Activated naive CD4-positive, alpha-beta T cell treated with anti-CD3 and anti-CD28 coated beads for 36 hours (primary cell): Measurements from ENCODE around the gene BID. TPM values are rescaled to one million over a fixed set of nuclear protein-coding genes. Genes with fewer than 3 reads are reported as not detected.

Experiments
- CTCF ChIA-PET: fragments of 350-600 bp; sonication (Branson Sonifier 250); formaldehyde crosslinking; loops from one replicate; lab custom pipeline; 2021; ENCODE audit warnings: antibody characterized with exemption; lab: Charles Lee
- DNase-seq: peaks from one replicate; pipeline ENCODE4 v3.0.0-alpha.2; 2020
- H3K27ac Mint-ChIP-seq: one replicate; pipeline ENCODE4 v1.8.0; 2021; ENCODE audit warnings: mild to moderate bottlenecking, mixed read lengths
- H3K27me3 Mint-ChIP-seq: one replicate; pipeline ENCODE4 v1.8.0; 2021; ENCODE audit warnings: low read depth, mixed read lengths
- H3K36me3 Mint-ChIP-seq: one replicate; pipeline ENCODE4 v1.8.0; 2021; ENCODE audit warnings: low read depth, mixed read lengths
- H3K4me1 Mint-ChIP-seq: one replicate; pipeline ENCODE4 v1.8.0; 2021; ENCODE audit warnings: low read depth, mixed read lengths
- H3K4me3 Mint-ChIP-seq: one replicate; pipeline ENCODE4 v1.8.0; 2021; ENCODE audit warnings: mild to moderate bottlenecking, moderate library complexity, mixed read lengths
- H3K9me3 Mint-ChIP-seq: one replicate; pipeline ENCODE4 v1.8.0; 2021; ENCODE audit warnings: mixed read lengths
- intact Hi-C: fragments of 100-400 bp; cut with micrococcal nuclease; formaldehyde crosslinking; loops from one replicate; pipeline ENCODE4 v1.15.1; 2023
- total RNA-seq, 2 experiments: library from RNA; stranded (reverse); gene quantifications; one replicate each; pipeline ENCODE4 v1.2.3, GENCODE V29; 2021

The BID gene
- total RNA-seq, 2 experiments from 2014 or later, result 53.0 to 63.7 TPM

DNA sequence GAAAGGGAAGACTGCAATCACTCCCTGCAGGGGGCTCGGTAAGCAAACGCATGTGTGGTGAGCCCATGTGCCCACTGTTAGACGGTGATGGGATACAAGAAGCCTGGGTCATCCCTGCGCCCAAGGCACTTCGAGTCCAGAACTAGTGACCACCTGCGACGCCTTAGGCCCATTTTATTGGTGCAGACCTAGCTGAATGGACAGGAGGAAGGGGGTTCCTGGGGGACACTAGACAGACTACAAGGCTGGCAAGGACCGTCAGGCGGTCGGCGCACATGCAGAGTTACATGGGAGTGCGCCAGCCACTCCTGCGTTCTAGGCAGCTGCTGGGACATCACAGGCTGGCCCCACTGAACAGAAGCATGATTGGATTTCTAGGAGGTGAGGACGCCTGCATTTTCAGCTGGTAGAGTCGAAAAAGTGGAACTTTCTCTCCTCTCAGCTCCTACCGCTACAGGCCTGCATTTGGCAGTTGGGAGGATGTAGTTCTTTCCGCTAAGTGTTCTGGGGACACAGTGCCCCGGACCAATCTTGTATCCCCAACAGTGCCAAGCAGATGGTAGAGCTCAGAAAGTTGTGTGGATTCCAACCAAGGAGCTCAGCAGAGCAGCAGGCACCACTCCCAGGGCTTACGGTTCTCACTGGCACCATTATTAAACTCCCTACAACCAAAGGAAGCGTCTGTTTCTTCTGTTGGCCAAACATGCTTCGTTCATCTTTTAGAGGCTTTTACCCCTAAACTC is 35.7 kb downstream of the BID start:
- Mint-ChIP-seq H3K36me3 (peaks cover 3% of the 10 kb centered on the region), H3K9me3 (no peaks in the 10 kb centered on the region), H3K27ac (no peak overlapping the region), H3K4me1 (peaks cover 16% of the 10 kb centered on the region), H3K27me3 (no peaks in the 10 kb centered on the region), H3K4me3 (no peak overlapping the region)
- no peak for DNase-seq
- intact Hi-C loops, result no loop called here
- CTCF ChIA-PET, result interaction anchor here (8.0 kb wide), 1 partner anchor 44 kb away, joined by 112 read pairs; no protein-coding TSS in a partner anchor

DNA sequence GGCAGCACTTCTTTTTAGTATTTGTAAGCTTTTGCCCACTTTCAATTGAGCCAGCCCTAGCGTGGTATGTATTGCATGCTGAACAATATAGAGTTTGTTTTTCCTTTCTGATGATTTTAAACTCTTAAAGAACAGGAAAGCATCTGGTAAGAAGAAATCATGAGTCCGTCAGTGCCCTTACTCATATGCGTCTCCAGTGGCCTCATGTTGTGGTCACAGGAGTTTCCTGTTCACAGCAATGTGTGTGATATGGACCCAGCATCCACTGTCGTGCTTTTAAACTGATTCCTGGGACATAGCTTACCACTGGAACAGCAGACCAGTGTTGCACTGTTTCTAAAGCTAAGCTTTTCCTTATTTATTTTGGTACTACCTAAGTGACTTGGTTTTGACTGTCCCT is 40.1 kb downstream of the BID start:
- Mint-ChIP-seq H3K9me3 (no peaks in the 10 kb centered on the region), H3K4me1 (peaks cover 15% of the 10 kb centered on the region), H3K36me3 (peaks cover 7% of the 10 kb centered on the region), H3K27me3 (no peaks in the 10 kb centered on the region), H3K4me3 (no peak overlapping the region), H3K27ac (peak overlapping the region; percentile 69)
- CTCF ChIA-PET, result no interaction called here
- intact Hi-C loops, result no loop called here
- peak; percentile 55 for DNase-seq

DNA sequence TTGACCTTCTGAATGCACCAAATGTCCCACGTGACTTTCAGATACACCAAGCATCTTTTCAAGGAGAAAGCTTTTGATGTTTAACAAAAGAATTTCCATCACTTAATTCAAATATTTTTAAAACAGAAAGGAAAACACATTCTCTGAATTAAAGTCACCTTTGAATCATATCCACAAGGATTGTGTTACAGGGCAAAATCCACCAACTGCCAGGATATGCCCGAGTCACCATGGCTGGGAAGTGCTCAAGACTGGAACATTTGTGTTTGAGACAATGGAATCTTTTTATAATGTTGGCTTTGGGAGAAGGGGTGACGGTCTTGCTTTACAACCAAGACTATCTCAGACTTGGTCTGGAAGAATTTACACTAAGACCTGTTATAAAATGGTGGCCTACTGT is 40.8 kb downstream of the BID start:
- Mint-ChIP-seq H3K27ac (peak overlapping the region; percentile 69), H3K4me1 (peaks cover 15% of the 10 kb centered on the region), H3K4me3 (no peak overlapping the region), H3K36me3 (peaks cover 8% of the 10 kb centered on the region), H3K9me3 (no peaks in the 10 kb centered on the region), H3K27me3 (no peaks in the 10 kb centered on the region)
- intact Hi-C loops, result no loop called here
- no peak for DNase-seq
- CTCF ChIA-PET, result interaction anchor here (0.6 kb wide), 1 partner anchor 344 kb away, joined by 3 read pairs; the partner anchor contains the start of gene PEX26

DNA sequence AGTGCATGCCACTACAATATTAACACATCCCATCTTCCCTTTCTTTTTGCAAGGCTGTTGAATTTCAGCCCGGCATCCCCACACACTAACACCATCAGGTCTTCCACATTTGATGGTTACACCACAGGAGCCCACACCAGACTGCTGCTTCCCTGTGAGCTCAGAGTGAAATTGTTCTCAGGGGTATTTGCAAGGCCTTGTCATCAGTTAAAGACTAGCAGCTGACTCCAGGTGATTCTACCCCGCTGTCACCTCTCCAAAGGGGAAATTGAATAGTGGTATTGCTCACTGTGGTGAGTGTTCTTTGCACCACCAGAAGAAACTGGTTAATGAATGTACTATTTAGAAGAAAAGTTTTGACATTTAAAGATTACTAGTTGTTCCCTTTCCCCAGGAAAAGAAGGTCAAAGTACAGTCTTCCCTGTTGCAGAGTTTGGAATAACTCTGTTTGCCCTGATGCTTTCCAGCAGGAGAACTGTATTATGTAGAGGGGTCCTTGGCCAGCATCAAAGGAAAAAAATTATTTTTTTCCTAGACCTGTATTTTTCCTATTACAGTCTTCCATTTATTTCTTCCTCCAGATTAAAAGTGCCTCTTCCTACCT is 41.9 kb downstream of the BID start:
- no peak for DNase-seq
- Mint-ChIP-seq H3K27me3 (no peaks in the 10 kb centered on the region), H3K4me1 (peaks cover 15% of the 10 kb centered on the region), H3K4me3 (no peak overlapping the region), H3K9me3 (no peaks in the 10 kb centered on the region), H3K36me3 (peaks cover 8% of the 10 kb centered on the region), H3K27ac (no peak overlapping the region)
- CTCF ChIA-PET, result interaction anchor here (1.0 to 1.4 kb wide), 2 partner anchors 10 to 12 kb away, joined by 3 to 5 read pairs; no protein-coding TSS in a partner anchor
- intact Hi-C loops, result no loop called here

DNA sequence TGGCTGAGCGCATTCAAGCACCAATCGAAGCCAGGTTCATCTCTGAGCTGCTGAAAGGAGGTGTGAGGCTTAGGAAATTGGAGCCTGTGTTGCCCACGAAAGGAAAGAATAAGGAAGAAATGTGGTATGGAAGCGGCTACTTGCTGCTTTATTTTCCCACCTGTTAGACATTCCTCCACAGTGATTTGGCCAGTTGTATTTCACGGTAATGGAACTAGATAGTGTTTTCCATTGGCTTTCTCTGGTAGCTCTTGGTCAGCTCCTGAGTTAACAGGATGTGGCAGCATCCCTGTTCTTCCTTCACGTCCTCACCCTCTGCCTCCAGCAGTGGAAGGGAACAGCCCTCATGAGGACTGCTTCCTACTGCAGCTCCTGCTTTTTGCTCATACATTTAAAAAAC is 44.7 kb downstream of the BID start:
- H3K36me3 Mint-ChIP-seq, result peaks cover 8% of the 10 kb centered on the region
- H3K4me3 Mint-ChIP-seq, result no peak overlapping the region
- intact Hi-C loops, result no loop called here
- CTCF ChIA-PET, result interaction anchor here (1.2 kb wide), 1 partner anchor 57 kb away, joined by 3 read pairs; no protein-coding TSS in a partner anchor
- no peaks in the 10 kb centered on the region for H3K9me3 Mint-ChIP-seq
- no peaks in the 10 kb centered on the region for H3K27me3 Mint-ChIP-seq
- no peak for DNase-seq
- peaks cover 25% of the 10 kb centered on the region for H3K4me1 Mint-ChIP-seq
- no peak overlapping the region for H3K27ac Mint-ChIP-seq

DNA sequence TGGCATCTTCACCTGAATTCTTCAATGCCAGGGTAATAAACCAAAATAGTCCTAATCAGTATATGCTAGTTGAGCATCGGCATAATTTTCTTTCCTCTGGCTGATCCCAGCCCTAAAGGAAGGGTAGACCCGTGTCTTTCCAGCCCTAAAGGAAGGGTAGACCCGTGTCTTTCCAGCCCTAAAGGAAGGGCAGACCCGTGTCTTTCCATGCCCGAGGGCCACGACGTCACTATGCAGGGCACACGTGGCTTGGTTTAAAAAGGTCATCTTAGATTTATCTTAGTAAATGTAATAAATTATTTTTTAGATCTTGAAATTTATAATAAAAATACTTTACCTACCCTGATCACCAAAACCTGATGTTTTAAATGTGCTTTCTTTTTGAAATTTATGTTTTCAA is 45.5 kb downstream of the BID start:
- H3K27ac Mint-ChIP-seq, result no peak overlapping the region
- peaks cover 18% of the 10 kb centered on the region for H3K4me1 Mint-ChIP-seq
- H3K9me3 Mint-ChIP-seq, result no peaks in the 10 kb centered on the region
- H3K27me3 Mint-ChIP-seq, result no peaks in the 10 kb centered on the region
- no peak for DNase-seq
- intact Hi-C loops, result no loop called here
- no peak overlapping the region for H3K4me3 Mint-ChIP-seq
- CTCF ChIA-PET, result interaction anchor here (1.2 kb wide), 1 partner anchor 58 kb away, joined by 3 read pairs; no protein-coding TSS in a partner anchor
- peaks cover 7% of the 10 kb centered on the region for H3K36me3 Mint-ChIP-seq

DNA sequence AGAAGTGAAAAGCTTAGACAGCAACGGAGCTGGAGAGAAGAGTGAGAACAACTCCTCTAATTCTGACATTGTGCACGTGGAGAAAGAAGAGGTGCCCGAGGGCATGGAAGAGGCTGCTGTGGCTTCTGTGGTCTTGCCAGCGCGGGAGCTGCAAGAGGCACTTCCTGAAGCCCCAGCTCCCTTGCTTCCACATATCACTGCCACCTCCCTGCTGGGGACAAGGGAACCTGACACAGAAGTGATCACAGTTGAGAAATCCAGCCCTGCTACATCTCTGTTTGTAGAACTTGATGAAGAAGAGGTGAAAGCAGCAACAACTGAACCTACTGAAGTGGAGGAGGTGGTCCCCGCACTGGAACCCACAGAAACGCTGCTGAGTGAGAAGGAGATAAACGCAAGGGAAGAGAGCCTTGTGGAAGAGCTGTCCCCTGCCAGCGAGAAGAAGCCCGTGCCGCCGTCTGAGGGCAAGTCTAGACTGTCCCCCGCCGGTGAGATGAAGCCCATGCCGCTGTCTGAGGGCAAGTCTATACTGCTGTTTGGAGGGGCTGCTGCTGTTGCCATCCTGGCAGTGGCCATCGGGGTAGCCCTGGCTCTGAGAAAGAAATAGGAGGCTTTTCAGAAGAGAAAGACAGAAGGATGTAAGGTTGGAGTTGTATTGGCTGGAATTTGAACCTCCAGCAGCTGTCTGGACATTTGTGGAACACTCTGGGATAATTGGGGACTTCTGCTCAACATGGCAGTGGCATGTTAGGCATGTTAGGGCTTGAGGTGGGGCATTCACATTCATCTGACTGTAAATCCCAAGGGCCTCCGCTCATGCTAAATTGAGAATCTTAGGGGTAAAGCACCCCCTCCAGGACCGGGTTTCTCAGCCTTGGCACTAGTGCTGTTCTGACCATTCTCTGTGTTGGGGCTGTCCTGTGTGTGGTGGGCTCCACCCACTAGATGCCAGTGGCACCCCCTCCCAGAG is 47.1 kb downstream of the BID start:
- CTCF ChIA-PET, result interaction anchor here (0.5 to 1.0 kb wide), 2 partner anchors 17 to 69 kb away, joined by 3 read pairs; no protein-coding TSS in a partner anchor
- H3K9me3 Mint-ChIP-seq, result no peaks in the 10 kb centered on the region
- peak overlapping the region; percentile 22 for H3K27ac Mint-ChIP-seq
- intact Hi-C loops, result no loop called here
- H3K4me1 Mint-ChIP-seq, result peaks cover 14% of the 10 kb centered on the region
- H3K4me3 Mint-ChIP-seq, result no peak overlapping the region
- H3K27me3 Mint-ChIP-seq, result no peaks in the 10 kb centered on the region
- DNase-seq, result no peak
- H3K36me3 Mint-ChIP-seq, result peaks cover 4% of the 10 kb centered on the region

DNA sequence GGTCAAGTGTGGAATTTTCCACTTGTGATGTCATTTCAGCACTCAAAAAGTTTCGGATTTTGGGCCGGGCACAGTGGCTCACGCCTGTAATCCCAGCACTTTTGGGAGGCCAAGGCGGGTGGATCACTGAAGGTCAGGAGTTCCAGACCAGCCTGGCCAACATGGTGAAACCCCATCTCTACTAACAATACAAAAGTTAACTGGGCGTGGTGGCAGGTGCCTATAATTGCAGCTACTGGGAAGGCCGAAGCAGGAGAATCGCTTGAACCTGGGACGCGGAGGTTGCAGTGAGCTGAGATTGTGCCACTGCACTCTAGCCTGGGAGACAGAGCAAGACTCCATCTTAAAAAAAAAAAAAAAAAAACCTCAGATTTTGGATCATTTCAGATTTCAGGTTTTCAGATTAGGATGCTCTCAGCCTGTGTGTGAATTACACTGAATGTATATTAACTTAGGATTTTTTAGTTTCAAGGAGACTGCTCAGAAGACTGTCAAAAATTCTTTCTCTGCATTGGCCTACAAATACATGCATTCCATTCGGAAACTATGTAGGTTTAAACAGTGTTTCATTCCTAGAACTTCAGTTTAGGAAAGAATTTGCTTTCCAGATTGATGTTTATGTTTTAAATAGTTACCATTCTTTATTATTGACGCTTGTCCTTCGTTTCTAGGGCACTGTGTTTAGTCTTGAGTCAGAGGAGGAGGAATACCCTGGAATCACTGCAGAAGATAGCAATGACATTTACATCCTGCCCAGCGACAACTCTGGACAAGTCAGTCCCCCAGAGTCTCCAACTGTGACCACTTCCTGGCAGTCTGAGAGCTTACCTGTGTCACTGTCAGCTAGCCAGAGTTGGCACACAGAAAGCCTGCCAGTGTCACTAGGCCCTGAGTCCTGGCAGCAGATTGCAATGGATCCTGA is 48.0 kb downstream of the BID start:
- H3K27ac Mint-ChIP-seq, result peak overlapping the region; percentile 22
- intact Hi-C loops, result no loop called here
- H3K4me1 Mint-ChIP-seq, result peaks cover 14% of the 10 kb centered on the region
- DNase-seq, result peak; percentile 17
- H3K36me3 Mint-ChIP-seq, result peaks cover 4% of the 10 kb centered on the region
- CTCF ChIA-PET, result interaction anchor here (0.5 to 1.0 kb wide), 2 partner anchors 18 to 68 kb away, joined by 3 read pairs; no protein-coding TSS in a partner anchor
- no peaks in the 10 kb centered on the region for H3K9me3 Mint-ChIP-seq
- H3K4me3 Mint-ChIP-seq, result no peak overlapping the region
- H3K27me3 Mint-ChIP-seq, result no peaks in the 10 kb centered on the region

DNA sequence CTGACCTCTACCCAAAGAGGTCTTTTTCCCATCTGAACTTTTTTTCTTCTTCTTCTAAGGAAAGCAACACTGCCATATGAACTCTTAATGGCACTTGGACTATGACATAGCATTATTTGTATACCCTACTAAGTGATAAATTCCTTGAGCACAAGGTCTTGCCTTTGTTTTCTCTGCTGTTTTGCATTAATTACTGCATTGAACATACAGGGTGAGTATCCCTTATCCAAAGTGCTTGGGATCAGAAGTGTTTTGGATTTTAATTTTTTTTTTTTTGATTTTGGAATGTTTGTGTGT is 48.8 kb downstream of the BID start:
- no peak overlapping the region for H3K4me3 Mint-ChIP-seq
- H3K27ac Mint-ChIP-seq, result no peak overlapping the region
- no peaks in the 10 kb centered on the region for H3K9me3 Mint-ChIP-seq

DNA sequence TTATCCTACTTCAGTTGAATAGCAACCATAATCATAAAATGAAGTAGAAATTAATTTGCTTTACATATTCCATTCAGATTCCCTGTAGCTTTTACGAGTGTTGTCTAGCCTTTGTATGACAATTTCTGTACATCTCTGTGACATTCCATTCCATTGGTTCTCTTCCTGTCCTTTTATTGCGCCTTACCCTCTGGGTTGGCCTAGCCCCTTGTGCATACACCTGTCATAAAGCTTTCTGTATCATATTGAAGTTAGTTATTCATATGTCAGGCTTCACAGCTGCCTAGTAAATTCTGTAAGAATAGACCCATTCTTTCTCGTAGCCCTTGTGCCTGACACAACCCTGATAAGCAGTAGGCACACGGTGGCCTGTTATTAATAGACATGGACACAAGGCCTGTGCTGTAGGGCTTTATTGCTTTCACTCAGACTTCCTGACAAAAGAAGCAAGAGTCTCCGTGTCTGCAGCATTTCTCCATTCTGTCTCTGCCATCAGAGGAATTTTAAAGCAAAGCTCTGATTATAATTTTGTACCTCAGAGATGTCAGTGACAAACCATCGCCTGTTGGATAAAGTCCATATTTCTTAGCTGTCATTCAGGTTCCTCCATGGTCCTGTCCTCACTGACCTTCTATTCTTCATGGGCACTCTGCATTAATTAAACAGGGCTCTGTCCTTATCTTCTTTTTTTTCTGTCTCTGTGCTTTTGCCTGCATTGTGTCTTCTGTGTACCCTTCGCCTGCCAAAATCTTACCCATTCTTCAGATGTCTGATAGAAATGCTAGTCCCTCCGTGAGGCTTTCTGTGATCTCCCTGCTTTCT is 49.4 kb downstream of the BID start:
- intact Hi-C loops, result no loop called here
- Mint-ChIP-seq H3K4me1 (peaks cover 14% of the 10 kb centered on the region), H3K27ac (no peak overlapping the region), H3K4me3 (no peak overlapping the region), H3K36me3 (peaks cover 1% of the 10 kb centered on the region), H3K27me3 (no peaks in the 10 kb centered on the region), H3K9me3 (no peaks in the 10 kb centered on the region)
- no peak for DNase-seq
- CTCF ChIA-PET, result interaction anchor here (2.1 kb wide), 1 partner anchor 17 kb away, joined by 8 read pairs; no protein-coding TSS in a partner anchor

More for the DNA sequence above, 48.8 kb downstream of the BID start:
- intact Hi-C loops, result no loop called here
- Mint-ChIP-seq H3K27me3 (no peaks in the 10 kb centered on the region), H3K36me3 (peaks cover 1% of the 10 kb centered on the region), H3K4me1 (peaks cover 14% of the 10 kb centered on the region)
- CTCF ChIA-PET, result no interaction called here
- no peak for DNase-seq

DNA sequence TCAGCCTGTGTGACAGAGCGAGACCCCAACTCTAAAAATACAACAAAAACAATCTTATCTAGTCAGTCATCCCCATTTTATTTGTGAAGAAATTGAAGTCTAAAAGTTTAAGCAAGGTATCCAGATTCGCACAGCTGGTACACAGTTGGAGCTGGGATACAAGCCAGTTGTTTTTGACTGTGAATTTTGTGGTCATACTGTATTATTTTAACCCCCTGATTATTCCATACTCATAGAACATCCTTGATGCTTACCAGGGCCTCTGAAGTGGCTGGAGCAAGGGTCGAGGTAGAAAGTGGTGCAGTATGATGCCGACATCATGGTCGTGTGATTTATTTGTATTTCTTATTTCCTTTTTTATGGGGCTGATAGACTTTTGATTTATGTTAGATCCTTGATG is 50.0 kb downstream of the BID start:
- Mint-ChIP-seq H3K9me3 (no peaks in the 10 kb centered on the region), H3K4me3 (no peak overlapping the region), H3K4me1 (peaks cover 14% of the 10 kb centered on the region), H3K36me3 (peaks cover 1% of the 10 kb centered on the region), H3K27me3 (no peaks in the 10 kb centered on the region), H3K27ac (no peak overlapping the region)
- intact Hi-C loops, result no loop called here
- CTCF ChIA-PET, result interaction anchor here (2.1 kb wide), 1 partner anchor 18 kb away, joined by 8 read pairs; no protein-coding TSS in a partner anchor
- DNase-seq, result no peak
